ENCODE data around the gene CASP8. TPM values are rescaled to one million over a fixed set of nuclear protein-coding genes. Genes with fewer than 3 reads are reported as not detected.

CASP8 gene
- total and polyA plus RNA-seq, 2 of the 13 experiments (the other 11 are each of a cell fraction or from before 2014, with no cell fraction given): 25.0 to 52.8 TPM

GRCh38 chr2:201235860-201236811, 24.2 kb upstream of the CASP8 start (continued):
- TF ChIP-seq CREB1 (IDR thresholded peaks at IDR 0.05) (0 out of 2 replicates have a peak, but pooled peaks have one; percentile 33), CREB1 (CRISPR knock-in tag; IDR thresholded peaks at IDR 0.05) (no peak), ZNF17 (CRISPR knock-in tag; IDR thresholded peaks at IDR 0.05) (no peak), SIX1 (CRISPR knock-in tag; IDR thresholded peaks at IDR 0.05; ENCODE audit: borderline replicate concordance) (0 out of 2 replicates have a peak, but pooled peaks have one; percentile 34), ZNF556 (CRISPR knock-in tag; IDR thresholded peaks at IDR 0.05; ENCODE audit: borderline replicate concordance) (no peak), MYNN (CRISPR knock-in tag; IDR thresholded peaks at IDR 0.05; ENCODE audit: low read depth) (no peak), RAD21 (CRISPR knock-in tag; IDR thresholded peaks at IDR 0.05) (peak; percentile 93), ZNF687 (CRISPR knock-in tag; IDR thresholded peaks at IDR 0.05) (peak; percentile 27; the same call in 1 of the 2 replicates), XRCC5 (optimal IDR thresholded peaks at IDR 0.05; ENCODE audit: low read length) (peak; percentile 16), THAP11 (CRISPR knock-in tag; IDR thresholded peaks at IDR 0.05) (0 out of 2 replicates have a peak, but pooled peaks have one; percentile 33), RXRB (CRISPR knock-in tag; IDR thresholded peaks at IDR 0.05; ENCODE audit: borderline replicate concordance) (peak; percentile 24; the same call in 1 of the 2 replicates), STAG1 (CRISPR knock-in tag; IDR thresholded peaks at IDR 0.05) (peak; percentile 85), SMC3 (IDR thresholded peaks at IDR 0.05; ENCODE audit: low read length) (peak; percentile 77), BORCS8-MEF2B (CRISPR knock-in tag; IDR thresholded peaks at IDR 0.05) (no peak), ZEB1 (IDR thresholded peaks at IDR 0.05; ENCODE audit: insufficient replicate concordance, low read depth) (peak; percentile 28)
- TF ChIP-seq, protein P1, sequence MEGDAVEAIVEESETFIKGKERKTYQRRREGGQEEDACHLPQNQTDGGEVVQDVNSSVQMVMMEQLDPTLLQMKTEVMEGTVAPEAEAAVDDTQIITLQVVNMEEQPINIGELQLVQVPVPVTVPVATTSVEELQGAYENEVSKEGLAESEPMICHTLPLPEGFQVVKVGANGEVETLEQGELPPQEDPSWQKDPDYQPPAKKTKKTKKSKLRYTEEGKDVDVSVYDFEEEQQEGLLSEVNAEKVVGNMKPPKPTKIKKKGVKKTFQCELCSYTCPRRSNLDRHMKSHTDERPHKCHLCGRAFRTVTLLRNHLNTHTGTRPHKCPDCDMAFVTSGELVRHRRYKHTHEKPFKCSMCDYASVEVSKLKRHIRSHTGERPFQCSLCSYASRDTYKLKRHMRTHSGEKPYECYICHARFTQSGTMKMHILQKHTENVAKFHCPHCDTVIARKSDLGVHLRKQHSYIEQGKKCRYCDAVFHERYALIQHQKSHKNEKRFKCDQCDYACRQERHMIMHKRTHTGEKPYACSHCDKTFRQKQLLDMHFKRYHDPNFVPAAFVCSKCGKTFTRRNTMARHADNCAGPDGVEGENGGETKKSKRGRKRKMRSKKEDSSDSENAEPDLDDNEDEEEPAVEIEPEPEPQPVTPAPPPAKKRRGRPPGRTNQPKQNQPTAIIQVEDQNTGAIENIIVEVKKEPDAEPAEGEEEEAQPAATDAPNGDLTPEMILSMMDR (CRISPR knock-in tag; IDR thresholded peaks at IDR 0.05): peak; percentile 81
- TF ChIP-seq, protein P2, sequence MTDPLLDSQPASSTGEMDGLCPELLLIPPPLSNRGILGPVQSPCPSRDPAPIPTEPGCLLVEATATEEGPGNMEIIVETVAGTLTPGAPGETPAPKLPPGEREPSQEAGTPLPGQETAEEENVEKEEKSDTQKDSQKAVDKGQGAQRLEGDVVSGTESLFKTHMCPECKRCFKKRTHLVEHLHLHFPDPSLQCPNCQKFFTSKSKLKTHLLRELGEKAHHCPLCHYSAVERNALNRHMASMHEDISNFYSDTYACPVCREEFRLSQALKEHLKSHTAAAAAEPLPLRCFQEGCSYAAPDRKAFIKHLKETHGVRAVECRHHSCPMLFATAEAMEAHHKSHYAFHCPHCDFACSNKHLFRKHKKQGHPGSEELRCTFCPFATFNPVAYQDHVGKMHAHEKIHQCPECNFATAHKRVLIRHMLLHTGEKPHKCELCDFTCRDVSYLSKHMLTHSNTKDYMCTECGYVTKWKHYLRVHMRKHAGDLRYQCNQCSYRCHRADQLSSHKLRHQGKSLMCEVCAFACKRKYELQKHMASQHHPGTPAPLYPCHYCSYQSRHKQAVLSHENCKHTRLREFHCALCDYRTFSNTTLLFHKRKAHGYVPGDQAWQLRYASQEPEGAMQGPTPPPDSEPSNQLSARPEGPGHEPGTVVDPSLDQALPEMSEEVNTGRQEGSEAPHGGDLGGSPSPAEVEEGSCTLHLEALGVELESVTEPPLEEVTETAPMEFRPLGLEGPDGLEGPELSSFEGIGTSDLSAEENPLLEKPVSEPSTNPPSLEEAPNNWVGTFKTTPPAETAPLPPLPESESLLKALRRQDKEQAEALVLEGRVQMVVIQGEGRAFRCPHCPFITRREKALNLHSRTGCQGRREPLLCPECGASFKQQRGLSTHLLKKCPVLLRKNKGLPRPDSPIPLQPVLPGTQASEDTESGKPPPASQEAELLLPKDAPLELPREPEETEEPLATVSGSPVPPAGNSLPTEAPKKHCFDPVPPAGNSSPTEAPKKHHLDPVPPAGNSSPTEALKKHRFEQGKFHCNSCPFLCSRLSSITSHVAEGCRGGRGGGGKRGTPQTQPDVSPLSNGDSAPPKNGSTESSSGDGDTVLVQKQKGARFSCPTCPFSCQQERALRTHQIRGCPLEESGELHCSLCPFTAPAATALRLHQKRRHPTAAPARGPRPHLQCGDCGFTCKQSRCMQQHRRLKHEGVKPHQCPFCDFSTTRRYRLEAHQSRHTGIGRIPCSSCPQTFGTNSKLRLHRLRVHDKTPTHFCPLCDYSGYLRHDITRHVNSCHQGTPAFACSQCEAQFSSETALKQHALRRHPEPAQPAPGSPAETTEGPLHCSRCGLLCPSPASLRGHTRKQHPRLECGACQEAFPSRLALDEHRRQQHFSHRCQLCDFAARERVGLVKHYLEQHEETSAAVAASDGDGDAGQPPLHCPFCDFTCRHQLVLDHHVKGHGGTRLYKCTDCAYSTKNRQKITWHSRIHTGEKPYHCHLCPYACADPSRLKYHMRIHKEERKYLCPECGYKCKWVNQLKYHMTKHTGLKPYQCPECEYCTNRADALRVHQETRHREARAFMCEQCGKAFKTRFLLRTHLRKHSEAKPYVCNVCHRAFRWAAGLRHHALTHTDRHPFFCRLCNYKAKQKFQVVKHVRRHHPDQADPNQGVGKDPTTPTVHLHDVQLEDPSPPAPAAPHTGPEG (CRISPR knock-in tag; IDR thresholded peaks at IDR 0.05): 0 out of 2 replicates have a peak, but pooled peaks have one; percentile 44

Data from HepG2 (cell line).